H9 (cell line): Measurements from ENCODE around the gene HSP90AA1. TPM values are rescaled to one million over a fixed set of nuclear protein-coding genes. Genes with fewer than 3 reads are reported as not detected.

Experiments
- DNase-seq: peaks from one replicate; pipeline ENCODE4 v3.0.0-alpha.2; 2017
- H2AFZ ChIP-seq: one replicate; pipeline ENCODE4 v1.6.1; 2013; ENCODE audit warnings: mild to moderate bottlenecking, low read length, control low read depth, moderate library complexity
- H2AK5ac ChIP-seq: 2 replicates; pipeline ENCODE4 v1.6.1; 2013; ENCODE audit warnings: low read length, control low read depth, mixed read lengths; ENCODE audit not compliant: insufficient read length
- H2BK120ac ChIP-seq: one replicate; pipeline ENCODE4 v1.6.1; 2013; ENCODE audit warnings: low read depth, mild to moderate bottlenecking, low read length, control low read depth, inconsistent platforms; ENCODE audit not compliant: poor library complexity, severe bottlenecking
- H2BK12ac ChIP-seq: 2 replicates; pipeline ENCODE4 v1.6.1; 2013; ENCODE audit warnings: low read length, control low read depth, mixed read lengths, low read depth; ENCODE audit not compliant: insufficient read length
- H2BK15ac ChIP-seq: 2 replicates; pipeline ENCODE4 v1.6.1; 2013; ENCODE audit warnings: low read depth, low read length, control low read depth
- H2BK20ac ChIP-seq: one replicate; pipeline ENCODE4 v1.6.1; 2013; ENCODE audit warnings: low read depth, mild to moderate bottlenecking, low read length, control low read depth, inconsistent platforms; ENCODE audit not compliant: poor library complexity, severe bottlenecking
- H2BK5ac ChIP-seq: 2 replicates; pipeline ENCODE4 v1.6.1; 2013; ENCODE audit warnings: low read length, control low read depth, mixed read lengths; ENCODE audit not compliant: insufficient read length
- H3K14ac ChIP-seq: 2 replicates; pipeline ENCODE4 v1.6.1; 2013; ENCODE audit warnings: low read length, control low read depth; ENCODE audit not compliant: insufficient read depth
- H3K18ac ChIP-seq: 2 replicates; pipeline ENCODE4 v1.6.1; 2013; ENCODE audit warnings: low read depth, mild to moderate bottlenecking, mixed read lengths, low read length, control low read depth; ENCODE audit not compliant: insufficient read length
- H3K23ac ChIP-seq: 2 replicates; pipeline ENCODE4 v1.6.1; 2013; ENCODE audit warnings: low read length, control low read depth, mixed read lengths, low read depth; ENCODE audit not compliant: insufficient read length
- H3K23me2 ChIP-seq: 2 replicates; pipeline ENCODE4 v1.6.1; 2013; ENCODE audit warnings: low read depth, mild to moderate bottlenecking, mixed read lengths, low read length, control low read depth; ENCODE audit not compliant: insufficient read length, poor library complexity, severe bottlenecking
- H3K27ac ChIP-seq: 2 replicates; pipeline ENCODE4 v1.5.1; 2013; ENCODE audit warnings: low read length, control low read depth, mixed read lengths, low read depth; ENCODE audit not compliant: insufficient read length
- H3K27me3 ChIP-seq: 2 replicates; pipeline ENCODE4 v1.6.1; 2013; ENCODE audit warnings: low read length, control low read depth, inconsistent platforms; ENCODE audit not compliant: insufficient read depth
- H3K4ac ChIP-seq: 2 replicates; pipeline ENCODE4 v1.6.1; 2013; ENCODE audit warnings: low read depth, mild to moderate bottlenecking, control low read depth, inconsistent platforms, low read length, moderate library complexity
- H3K4me1 ChIP-seq: 2 replicates; pipeline ENCODE4 v1.6.1; 2013; ENCODE audit warnings: low read length, control low read depth, inconsistent platforms; ENCODE audit not compliant: insufficient read depth
- H3K4me2 ChIP-seq: 2 replicates; pipeline ENCODE4 v1.6.1; 2013; ENCODE audit warnings: low read length, control low read depth, mixed read lengths; ENCODE audit not compliant: insufficient read length, insufficient read depth
- H3K56ac ChIP-seq: 2 replicates; pipeline ENCODE4 v1.6.1; 2013; ENCODE audit warnings: low read depth, mild to moderate bottlenecking, mixed read lengths, low read length, control low read depth; ENCODE audit not compliant: insufficient read length
- H3K79me1 ChIP-seq: 2 replicates; pipeline ENCODE4 v1.6.1; 2013; ENCODE audit warnings: low read depth, mild to moderate bottlenecking, moderate library complexity, low read length, control low read depth, inconsistent platforms; ENCODE audit not compliant: insufficient read depth, poor library complexity, severe bottlenecking
- H3K79me2 ChIP-seq: 2 replicates; pipeline ENCODE4 v1.6.1; 2013; ENCODE audit warnings: low read length, control low read depth, inconsistent platforms; ENCODE audit not compliant: insufficient read depth
- H3K9ac ChIP-seq: 2 replicates; pipeline ENCODE4 v1.6.1; 2013; ENCODE audit warnings: low read length, control low read depth, mixed read lengths; ENCODE audit not compliant: insufficient read length; ENCODE audit errors: extremely low read depth
- H3K9me3 ChIP-seq: one replicate; pipeline ENCODE4 v1.6.1; 2013; ENCODE audit warnings: low read depth, low read length, inconsistent platforms; ENCODE audit not compliant: control insufficient read depth
- H3T11ph ChIP-seq: one replicate; pipeline ENCODE4 v1.6.1; 2013; ENCODE audit warnings: mild to moderate bottlenecking, low read length, control low read depth, inconsistent platforms
- H4K20me1 ChIP-seq: one replicate; pipeline ENCODE4 v1.6.1; 2013; ENCODE audit not compliant: control insufficient read depth, insufficient read length, insufficient read depth
- H4K5ac ChIP-seq: 2 replicates; pipeline ENCODE4 v1.6.1; 2013; ENCODE audit warnings: low read depth, mild to moderate bottlenecking, mixed read lengths, low read length, control low read depth; ENCODE audit not compliant: insufficient read length
- H4K8ac ChIP-seq: replicated peaks from 2 replicates; pipeline ENCODE4 v1.6.1; 2013; ENCODE audit warnings: low read length, control low read depth, mixed read lengths, low read depth; ENCODE audit not compliant: insufficient read length
- H4K91ac ChIP-seq: 2 replicates; pipeline ENCODE4 v1.6.1; 2013; ENCODE audit warnings: low read depth, mild to moderate bottlenecking, moderate library complexity, mixed read lengths, low read length, control low read depth; ENCODE audit not compliant: insufficient read length
- H3K27ac Mint-ChIP-seq, 3 experiments: 2 replicates in 2 of 3; 3 replicates in 1 of 3; pipeline ENCODE4 v1.8.0; 2020 to 2021; ENCODE audit warnings: mixed read lengths in 3 of 3, mild to moderate bottlenecking in 1 of 3, moderate library complexity in 1 of 3
- H3K27me3 Mint-ChIP-seq: 2 replicates; pipeline ENCODE4 v1.8.0; 2021; ENCODE audit warnings: low read depth, mild to moderate bottlenecking, moderate library complexity, mixed read lengths
- H3K36me3 Mint-ChIP-seq, 3 experiments: 2 replicates in 2 of 3; 3 replicates in 1 of 3; pipeline ENCODE4 v1.8.0; 2020 to 2021; ENCODE audit warnings: low read depth in 3 of 3, mixed read lengths in 3 of 3; ENCODE audit not compliant: insufficient read depth in 1 of 3
- H3K4me1 Mint-ChIP-seq, 2 experiments: 2 replicates each; pipeline ENCODE4 v1.8.0; 2020; ENCODE audit warnings: mixed read lengths in 2 of 2
- H3K4me3 Mint-ChIP-seq, 2 experiments: 2 replicates in 1 of 2; 3 replicates in 1 of 2; pipeline ENCODE4 v1.8.0; 2020 to 2021; ENCODE audit warnings: mild to moderate bottlenecking in 2 of 2, mixed read lengths in 2 of 2, moderate library complexity in 1 of 2
- H3K9me3 Mint-ChIP-seq, 2 experiments: 2 replicates in 1 of 2; 3 replicates in 1 of 2; pipeline ENCODE4 v1.8.0; 2020; ENCODE audit warnings: mild to moderate bottlenecking in 2 of 2, mixed read lengths in 2 of 2, moderate library complexity in 1 of 2
- WGBS: extraction: QIAGEN DNeasy Blood & Tissue Kit; methylation state at CpG from one replicate; pipeline ENCODE4 v1.1.7; 2013; ENCODE audit warnings: missing lambda C conversion rate, low lambda C conversion rate, mixed read lengths; ENCODE audit not compliant: insufficient read length; ENCODE audit errors: extremely low coverage; 5-methylcytosine and 5-hydroxymethylcytosine counted together
- total RNA-seq: library from RNA; stranded (reverse); gene quantifications from 2 replicates; pipeline ENCODE4 v1.2.1, GENCODE V29; 2021
- TF ChIP-seq, protein P1 (sequence below): fragments of 200-600 bp; sonication (generic); conservative IDR thresholded peaks from 3 replicates; pipeline ENCODE4 v1.8.0; 2021; ENCODE audit warnings: antibody characterized with exemption, mild to moderate bottlenecking

Gene HSP90AA1
- total RNA-seq, 1 experiment from 2014 or later: 953 TPM

DNA sequence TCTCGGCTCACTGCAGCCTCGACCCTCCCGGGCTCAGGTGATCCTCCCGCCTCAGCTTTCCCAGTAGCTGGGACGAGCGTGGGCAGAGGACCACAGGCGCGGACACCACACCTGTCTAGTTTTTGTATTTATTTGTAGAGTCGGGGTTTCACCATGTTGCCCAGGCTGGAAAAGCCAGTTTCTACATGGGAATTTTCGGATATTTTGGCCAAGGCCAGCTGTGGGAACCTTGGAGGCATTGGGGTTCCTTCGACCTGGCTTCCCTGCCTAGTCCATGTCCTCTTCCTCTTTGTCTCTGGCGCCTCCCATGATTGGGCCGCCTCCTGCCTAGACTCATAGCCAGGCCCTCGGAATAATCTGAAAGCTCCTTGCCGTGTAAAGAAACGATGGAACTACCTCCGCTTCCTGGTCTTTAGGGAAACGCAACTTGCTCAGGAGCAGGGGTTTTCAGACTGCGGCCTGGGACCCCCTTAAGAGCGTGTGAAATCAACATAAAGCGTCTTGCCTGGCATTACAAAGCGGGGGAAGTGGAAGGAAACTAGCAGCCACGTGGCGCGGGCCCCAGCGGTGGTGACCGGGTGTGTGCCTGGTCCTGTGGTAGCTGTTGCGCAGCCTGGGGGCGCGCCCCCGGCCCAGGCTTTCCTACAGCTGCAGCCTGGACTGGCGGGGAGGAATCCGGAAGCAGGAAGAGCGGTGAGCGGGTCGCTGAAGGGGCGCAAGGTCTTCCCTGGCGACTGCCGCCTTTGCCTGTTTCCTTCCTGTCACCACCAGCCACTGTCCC, 1.4 kb upstream of the HSP90AA1 start:
- peak overlapping the region; percentile 19 for H3K4me2 ChIP-seq
- H3T11ph ChIP-seq: no peak overlapping the region
- H2AK5ac ChIP-seq: no peak overlapping the region
- no peak overlapping the region for H3K9ac ChIP-seq
- H3K36me3 Mint-ChIP-seq: peaks cover 29 to 36% (median 31%) of the 10 kb centered on the region in 3 experiments
- H2BK5ac ChIP-seq: no peak overlapping the region
- H3K79me1 ChIP-seq: no peaks in the 10 kb centered on the region
- no peak overlapping the region for H3K23ac ChIP-seq
- H3K27me3 ChIP-seq: no peaks in the 10 kb centered on the region
- peaks cover 6% of the 10 kb centered on the region for H3K27me3 Mint-ChIP-seq
- H3K27ac Mint-ChIP-seq: peak overlapping the region; percentile 63 to 98 (median 87); a peak in 5 of 7 replicates
- H2AFZ ChIP-seq: no peak overlapping the region
- peak overlapping the region; percentile 66 to 77 for H3K4me3 Mint-ChIP-seq
- no peak overlapping the region for H2BK120ac ChIP-seq
- no peak overlapping the region for H2BK20ac ChIP-seq
- H3K9me3 ChIP-seq: no peaks in the 10 kb centered on the region
- H4K91ac ChIP-seq: no peak overlapping the region
- H3K4me1 ChIP-seq: no peaks in the 10 kb centered on the region
- H3K9me3 Mint-ChIP-seq: no peaks in the 10 kb centered on the region; a peak in 2 of 5 replicates
- peaks cover 9% of the 10 kb centered on the region; the same call in 1 of the 2 replicates for H3K79me2 ChIP-seq
- no peak overlapping the region for H4K5ac ChIP-seq
- H3K27ac ChIP-seq: no peak overlapping the region
- peak; percentile 92 for DNase-seq
- peak overlapping the region; percentile 68; the same call in 1 of the 2 replicates for H3K14ac ChIP-seq
- peaks cover 8% of the 10 kb centered on the region for H3K23me2 ChIP-seq
- no peak overlapping the region for H2BK12ac ChIP-seq
- peak overlapping the region; percentile 75 for H3K18ac ChIP-seq
- no peak overlapping the region for H3K4ac ChIP-seq
- TF ChIP-seq, protein P1, sequence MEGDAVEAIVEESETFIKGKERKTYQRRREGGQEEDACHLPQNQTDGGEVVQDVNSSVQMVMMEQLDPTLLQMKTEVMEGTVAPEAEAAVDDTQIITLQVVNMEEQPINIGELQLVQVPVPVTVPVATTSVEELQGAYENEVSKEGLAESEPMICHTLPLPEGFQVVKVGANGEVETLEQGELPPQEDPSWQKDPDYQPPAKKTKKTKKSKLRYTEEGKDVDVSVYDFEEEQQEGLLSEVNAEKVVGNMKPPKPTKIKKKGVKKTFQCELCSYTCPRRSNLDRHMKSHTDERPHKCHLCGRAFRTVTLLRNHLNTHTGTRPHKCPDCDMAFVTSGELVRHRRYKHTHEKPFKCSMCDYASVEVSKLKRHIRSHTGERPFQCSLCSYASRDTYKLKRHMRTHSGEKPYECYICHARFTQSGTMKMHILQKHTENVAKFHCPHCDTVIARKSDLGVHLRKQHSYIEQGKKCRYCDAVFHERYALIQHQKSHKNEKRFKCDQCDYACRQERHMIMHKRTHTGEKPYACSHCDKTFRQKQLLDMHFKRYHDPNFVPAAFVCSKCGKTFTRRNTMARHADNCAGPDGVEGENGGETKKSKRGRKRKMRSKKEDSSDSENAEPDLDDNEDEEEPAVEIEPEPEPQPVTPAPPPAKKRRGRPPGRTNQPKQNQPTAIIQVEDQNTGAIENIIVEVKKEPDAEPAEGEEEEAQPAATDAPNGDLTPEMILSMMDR: no peak
- no CpG with 5 or more reads among the region's 39 CpGs for WGBS
- H4K8ac ChIP-seq: no peak overlapping the region
- H2BK15ac ChIP-seq: no peak overlapping the region
- no peak overlapping the region for H3K56ac ChIP-seq
- H4K20me1 ChIP-seq: no peaks in the 10 kb centered on the region
- peaks cover 37 to 49% of the 10 kb centered on the region in 2 experiments for H3K4me1 Mint-ChIP-seq
